GM20431 (cell line): ENCODE results near the gene ACKR3.

Experiments
- in situ Hi-C: fragments of 300-500 bp; cut with MseI, MboI; formaldehyde crosslinking; loops from one replicate; pipeline ENCODE4 v1.15.0; 2020; ENCODE audit warnings: low sequenced_read_pairs; ENCODE audit not compliant: unreplicated experiment

The ACKR3 gene

DNA sequence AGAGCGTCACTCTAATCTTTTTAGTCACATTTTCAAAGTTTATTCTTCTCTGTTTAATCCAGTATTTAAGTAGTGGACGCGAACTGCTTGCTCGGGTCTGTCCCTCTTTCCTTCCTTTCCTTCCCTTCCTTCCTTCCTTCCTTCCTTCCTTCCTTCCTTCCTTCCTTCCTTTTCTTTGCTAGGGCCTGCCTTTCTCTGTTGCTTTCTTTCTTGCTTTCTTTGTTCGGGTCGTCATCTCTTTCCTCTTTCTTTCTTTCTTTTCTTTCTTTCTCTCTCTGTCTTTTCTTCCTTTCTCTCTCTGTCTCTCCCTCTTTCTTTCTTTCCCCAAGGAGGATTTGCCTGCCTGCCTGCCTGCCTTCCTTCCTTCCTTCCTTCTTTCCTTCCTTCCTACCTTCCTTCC, 3.0 kb upstream of the ACKR3 start:
- in situ Hi-C loops: no loop called here

GRCh38 chr2:236568068-236568921, 1.3 kb upstream of the ACKR3 start:
- in situ Hi-C loops: no loop called here

GRCh38 chr2:236568922-236569572, 578 bp upstream of the ACKR3 start:
- in situ Hi-C loops: no loop called here

GRCh38 chr2:236570081-236570868, 650 bp downstream of the ACKR3 start:
- in situ Hi-C loops: no loop called here

DNA sequence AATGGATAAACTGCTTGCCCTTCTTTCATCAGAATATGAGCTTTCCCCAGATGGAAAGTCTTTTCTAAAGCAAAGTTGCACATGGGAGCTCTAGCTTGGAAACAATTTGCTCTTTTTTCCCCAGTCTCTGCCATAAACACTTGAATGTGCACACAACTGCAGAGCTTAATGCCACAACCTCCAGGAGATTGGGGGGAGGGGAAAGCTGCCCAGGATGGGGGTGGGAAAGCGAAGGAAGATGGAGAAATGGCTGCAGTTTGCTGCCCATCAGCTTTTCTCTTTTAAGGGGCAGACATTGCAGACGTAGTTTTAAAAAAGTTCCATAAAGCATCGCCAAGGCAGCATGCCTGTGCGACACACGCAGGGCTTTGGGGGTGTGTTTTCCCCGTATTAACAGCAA, 1.5 kb downstream of the ACKR3 start:
- in situ Hi-C loops: no loop called here

- in situ Hi-C loops: no loop called here
Observed at GRCh38 chr2:236572482-236572881, 2.9 kb downstream of the ACKR3 start.

GRCh38 chr2:236573066-236573929, 3.7 kb downstream of the ACKR3 start:
- in situ Hi-C loops: no loop called here

DNA sequence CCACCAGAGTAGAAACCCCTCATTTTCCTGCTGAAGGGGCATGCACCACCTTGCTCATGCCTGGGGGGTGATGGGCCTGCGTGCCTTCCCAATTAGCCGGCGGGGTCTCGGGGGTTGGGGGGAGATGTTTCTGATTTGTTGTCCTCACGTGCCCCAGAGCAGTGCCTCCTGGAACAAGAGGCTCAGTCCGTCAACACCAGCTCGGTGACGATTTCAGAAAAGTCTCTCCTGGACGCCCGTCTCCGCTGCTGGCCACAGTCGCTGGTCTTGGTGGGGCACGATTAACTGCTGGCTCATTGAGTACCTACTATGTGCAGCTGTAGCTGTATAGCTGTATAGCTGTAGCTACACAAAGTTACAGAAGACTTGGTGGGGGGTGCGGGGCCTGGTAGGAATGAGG, 4.4 kb downstream of the ACKR3 start:
- in situ Hi-C loops: no loop called here

- in situ Hi-C loops: no loop called here
Observed at GRCh38 chr2:236574424-236575145, 5.0 kb downstream of the ACKR3 start.

- in situ Hi-C loops: no loop called here
Observed at GRCh38 chr2:236575510-236575909, 5.9 kb downstream of the ACKR3 start.

DNA sequence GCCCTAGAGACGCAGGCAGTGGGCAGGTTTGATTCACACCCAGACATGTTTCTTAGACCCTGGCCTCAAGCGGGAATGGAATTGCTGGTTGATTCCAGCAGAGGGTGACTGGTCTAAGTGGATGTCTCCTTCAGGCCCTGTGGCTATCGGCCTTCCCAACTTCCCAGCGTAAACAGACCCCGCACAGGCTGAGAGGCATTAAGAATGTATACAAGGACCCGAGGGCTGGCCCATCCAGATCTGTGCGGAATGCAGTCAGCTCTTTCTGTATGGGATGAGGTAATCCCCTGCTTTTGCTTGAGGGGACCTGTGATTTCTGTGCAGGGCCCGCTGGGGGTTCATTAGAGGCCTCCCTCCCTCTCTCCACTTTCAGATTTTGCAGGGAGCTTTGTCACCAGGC, 6.5 kb downstream of the ACKR3 start:
- in situ Hi-C loops: no loop called here

GRCh38 chr2:236576953-236577352, 7.3 kb downstream of the ACKR3 start:
- in situ Hi-C loops: no loop called here

GRCh38 chr2:236577481-236578410, 8.1 kb downstream of the ACKR3 start:
- in situ Hi-C loops: no loop called here

DNA sequence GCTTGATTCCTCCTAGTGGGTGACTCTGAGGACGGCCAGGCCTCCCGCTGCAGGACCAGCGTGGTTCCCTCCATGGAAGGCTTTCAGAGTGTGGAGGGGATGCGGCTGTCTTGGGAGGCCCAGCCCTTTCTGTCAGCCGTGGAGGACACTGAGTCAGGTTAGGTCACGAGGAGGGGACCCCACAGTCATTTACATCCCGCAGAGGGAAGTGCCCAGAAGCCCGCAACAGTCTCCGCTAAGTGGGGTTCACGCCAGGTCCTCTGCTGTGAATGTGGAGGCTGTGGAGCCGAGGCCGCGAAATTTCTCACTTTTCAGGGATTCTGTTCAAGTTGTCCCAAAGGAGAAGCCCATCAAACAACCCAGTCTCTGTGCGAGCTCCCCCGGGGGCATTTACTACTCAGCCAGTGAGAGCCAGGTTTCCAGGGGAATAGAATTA, 8.8 kb downstream of the ACKR3 start:
- in situ Hi-C loops: no loop called here

- in situ Hi-C loops: no loop called here
Observed at GRCh38 chr2:236579048-236579745, 9.6 kb downstream of the ACKR3 start.

DNA sequence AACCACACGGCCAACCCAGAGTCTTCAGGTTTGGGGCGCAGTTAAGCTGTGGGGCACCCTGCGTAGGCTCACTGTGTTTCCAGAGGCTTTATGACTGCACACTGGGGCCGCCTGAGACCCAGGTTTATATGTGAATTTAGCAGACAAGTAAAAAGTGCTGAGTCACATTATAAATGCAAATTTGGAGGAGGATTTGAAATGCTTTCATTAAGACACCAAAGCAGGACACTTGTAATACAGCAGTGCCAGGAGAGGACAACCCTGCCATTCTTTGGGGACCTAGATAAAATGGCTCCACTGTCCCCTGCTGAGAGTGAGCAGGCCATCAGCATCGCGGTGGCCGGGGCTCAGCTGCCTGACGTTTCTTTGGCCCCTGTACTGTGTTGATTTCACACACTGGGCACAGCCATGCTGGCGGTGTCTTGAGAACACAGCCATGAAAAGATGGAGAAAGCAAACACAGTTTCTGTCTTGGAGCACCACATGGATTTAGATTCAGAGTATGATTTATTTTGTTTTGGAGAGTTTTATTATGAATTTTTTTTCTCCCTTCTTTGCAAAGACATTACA, 10.2 kb downstream of the ACKR3 start:
- in situ Hi-C loops: no loop called here

- in situ Hi-C loops: no loop called here
Observed at GRCh38 chr2:236580746-236581355, 11.2 kb downstream of the ACKR3 start.
